Neuron (in vitro differentiated cells): Measurements from ENCODE around the gene RPS19.

ENCODE experiments used
- H2AFZ ChIP-seq: one replicate; pipeline ENCODE4 v1.6.1; 2013; ENCODE audit warnings: low read depth, mild to moderate bottlenecking, inconsistent platforms, low read length, moderate library complexity
- H3K27me3 ChIP-seq: one replicate; pipeline ENCODE4 v1.6.1; 2013; ENCODE audit warnings: low read length; ENCODE audit not compliant: insufficient read depth
- H3K36me3 ChIP-seq: one replicate; pipeline ENCODE4 v1.6.1; 2013; ENCODE audit warnings: low read length; ENCODE audit not compliant: insufficient read depth
- H3K4me1 ChIP-seq: one replicate; pipeline ENCODE4 v1.6.1; 2013; ENCODE audit warnings: low read length; ENCODE audit not compliant: insufficient read depth
- H3K4me3 ChIP-seq: 2 replicates; pipeline ENCODE4 v1.5.1; 2013; ENCODE audit warnings: mild to moderate bottlenecking, low read length, moderate library complexity
- H3K9me3 ChIP-seq: one replicate; pipeline ENCODE4 v1.6.1; 2013; ENCODE audit warnings: low read length

Gene RPS19

GRCh38 chr19:41859618-41860418 lies at the start of gene RPS19:
Gene RPS19 (plus strand): TSS chr19:41860255. CDS start chr19:41860775, 520 bp downstream.
- H3K4me1 ChIP-seq: peaks cover 23% of the 10 kb centered on the region
- peaks cover 4% of the 10 kb centered on the region for H3K27me3 ChIP-seq
- peak within 1 kb of the TSS; percentile 59 for H2AFZ ChIP-seq
- H3K36me3 ChIP-seq: peaks cover 39% of the 10 kb centered on the region
- peak within 1 kb of the TSS; percentile 84 for H3K4me3 ChIP-seq
- H3K9me3 ChIP-seq: no peaks in the 10 kb centered on the region

- Histone ChIP-seq H3K9me3 (no peaks in the 10 kb centered on the region), H2AFZ (no peak overlapping the region), H3K4me1 (no peaks in the 10 kb centered on the region), H3K4me3 (no peak overlapping the region), H3K36me3 (no peaks in the 10 kb centered on the region), H3K27me3 (peaks cover 37% of the 10 kb centered on the region)
Observed at GRCh38 chr19:41810301-41810700, 49.8 kb upstream of the RPS19 start.

DNA sequence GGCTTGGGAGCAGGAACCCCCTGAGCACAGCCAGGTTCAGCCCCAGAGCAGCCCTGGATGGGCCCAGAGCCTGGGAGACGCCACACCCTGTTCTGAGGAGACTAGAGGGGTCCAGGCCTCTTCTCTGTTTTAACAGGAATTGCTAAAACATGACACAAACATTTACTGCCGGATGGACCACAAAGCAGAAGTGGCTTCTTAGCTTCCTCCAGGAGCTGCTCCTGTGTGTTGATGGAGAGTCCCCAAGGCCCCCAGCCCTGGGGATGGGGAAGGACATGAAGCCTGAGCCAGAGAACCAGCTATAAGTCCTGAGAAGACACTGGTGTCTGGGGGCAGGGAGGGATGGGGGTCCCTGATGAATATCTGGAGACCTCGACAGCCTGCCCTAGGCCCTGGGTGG lies 49.0 kb upstream of the RPS19 start:
- H3K4me1 ChIP-seq: no peaks in the 10 kb centered on the region
- no peaks in the 10 kb centered on the region for H3K36me3 ChIP-seq
- H3K9me3 ChIP-seq: no peaks in the 10 kb centered on the region
- no peak overlapping the region for H2AFZ ChIP-seq
- H3K4me3 ChIP-seq: no peak overlapping the region
- H3K27me3 ChIP-seq: peaks cover 39% of the 10 kb centered on the region

- Histone ChIP-seq H2AFZ (no peak overlapping the region), H3K36me3 (no peaks in the 10 kb centered on the region), H3K9me3 (no peaks in the 10 kb centered on the region), H3K4me3 (no peak overlapping the region), H3K4me1 (no peaks in the 10 kb centered on the region), H3K27me3 (peaks cover 39% of the 10 kb centered on the region)
Observed at GRCh38 chr19:41811981-41812380, 48.1 kb upstream of the RPS19 start.

GRCh38 chr19:41813911-41814310 lies 46.1 kb upstream of the RPS19 start:
- no peaks in the 10 kb centered on the region for H3K9me3 ChIP-seq
- H2AFZ ChIP-seq: no peak overlapping the region
- peaks cover 35% of the 10 kb centered on the region for H3K27me3 ChIP-seq
- H3K4me1 ChIP-seq: no peaks in the 10 kb centered on the region
- no peak overlapping the region for H3K4me3 ChIP-seq
- H3K36me3 ChIP-seq: no peaks in the 10 kb centered on the region

GRCh38 chr19:41815301-41815700 lies 44.8 kb upstream of the RPS19 start:
- Histone ChIP-seq H3K9me3 (no peaks in the 10 kb centered on the region), H3K36me3 (no peaks in the 10 kb centered on the region), H3K4me1 (no peaks in the 10 kb centered on the region), H2AFZ (no peak overlapping the region), H3K27me3 (peaks cover 30% of the 10 kb centered on the region), H3K4me3 (no peak overlapping the region)

DNA sequence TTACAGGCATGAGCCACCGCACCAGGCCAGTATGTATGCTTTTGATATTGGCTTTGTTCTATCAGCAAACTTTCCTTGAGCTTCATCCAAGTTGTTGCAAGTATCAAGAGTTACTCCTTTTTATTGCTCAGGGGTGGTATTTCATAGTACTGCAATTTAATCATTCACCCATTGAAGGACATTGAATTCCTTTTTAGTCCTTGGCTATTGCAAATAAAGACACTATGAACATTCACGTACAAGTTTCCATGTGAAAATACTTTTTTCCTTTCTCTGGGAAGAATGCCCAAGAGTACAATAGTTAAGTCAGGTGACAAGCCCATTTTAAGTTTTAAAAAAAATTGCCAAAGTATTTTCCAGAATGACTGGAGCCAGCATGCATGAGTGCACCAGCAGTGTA lies 43.3 kb upstream of the RPS19 start:
- no peaks in the 10 kb centered on the region for H3K4me1 ChIP-seq
- no peak overlapping the region for H2AFZ ChIP-seq
- H3K36me3 ChIP-seq: no peaks in the 10 kb centered on the region
- peaks cover 23% of the 10 kb centered on the region for H3K27me3 ChIP-seq
- no peak overlapping the region for H3K4me3 ChIP-seq
- H3K9me3 ChIP-seq: no peaks in the 10 kb centered on the region

DNA sequence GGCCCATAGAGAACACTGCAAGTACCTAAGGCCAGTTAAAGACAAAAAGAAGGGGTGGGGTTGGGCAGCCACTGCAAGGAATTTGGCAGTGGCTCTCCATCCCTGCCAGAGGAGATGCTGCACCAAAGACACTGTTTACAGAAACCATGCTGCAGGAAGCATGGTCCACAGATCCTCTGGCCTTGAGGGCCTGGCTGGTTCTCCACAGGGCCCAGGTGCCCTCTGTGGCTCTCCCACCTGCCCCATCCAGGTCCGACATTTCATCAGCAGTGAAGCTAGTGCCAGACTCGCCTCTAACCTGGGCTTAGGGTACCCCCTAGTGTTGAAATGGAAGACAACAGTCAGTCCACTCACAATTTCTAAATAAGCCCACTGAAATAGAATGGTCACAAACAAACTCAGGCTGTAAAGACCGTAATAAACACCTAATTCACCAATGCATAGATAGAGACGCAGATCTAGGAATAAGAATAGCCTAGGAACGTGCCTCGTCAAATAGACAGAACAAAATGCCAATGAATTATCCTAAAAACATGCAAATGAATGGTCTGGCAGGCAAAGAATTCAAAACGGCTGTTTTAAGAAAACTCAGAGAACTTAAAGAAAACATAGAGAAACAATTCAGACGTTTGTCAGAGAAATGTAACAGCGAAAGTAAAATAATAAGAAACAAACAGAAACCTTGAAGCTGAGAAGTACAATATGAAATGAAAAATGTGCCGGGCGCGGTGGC lies 38.9 kb upstream of the RPS19 start:
- peaks cover 2% of the 10 kb centered on the region for H3K27me3 ChIP-seq
- H3K4me3 ChIP-seq: no peak overlapping the region
- H3K36me3 ChIP-seq: no peaks in the 10 kb centered on the region
- H3K9me3 ChIP-seq: no peaks in the 10 kb centered on the region
- H2AFZ ChIP-seq: no peak overlapping the region
- no peaks in the 10 kb centered on the region for H3K4me1 ChIP-seq

DNA sequence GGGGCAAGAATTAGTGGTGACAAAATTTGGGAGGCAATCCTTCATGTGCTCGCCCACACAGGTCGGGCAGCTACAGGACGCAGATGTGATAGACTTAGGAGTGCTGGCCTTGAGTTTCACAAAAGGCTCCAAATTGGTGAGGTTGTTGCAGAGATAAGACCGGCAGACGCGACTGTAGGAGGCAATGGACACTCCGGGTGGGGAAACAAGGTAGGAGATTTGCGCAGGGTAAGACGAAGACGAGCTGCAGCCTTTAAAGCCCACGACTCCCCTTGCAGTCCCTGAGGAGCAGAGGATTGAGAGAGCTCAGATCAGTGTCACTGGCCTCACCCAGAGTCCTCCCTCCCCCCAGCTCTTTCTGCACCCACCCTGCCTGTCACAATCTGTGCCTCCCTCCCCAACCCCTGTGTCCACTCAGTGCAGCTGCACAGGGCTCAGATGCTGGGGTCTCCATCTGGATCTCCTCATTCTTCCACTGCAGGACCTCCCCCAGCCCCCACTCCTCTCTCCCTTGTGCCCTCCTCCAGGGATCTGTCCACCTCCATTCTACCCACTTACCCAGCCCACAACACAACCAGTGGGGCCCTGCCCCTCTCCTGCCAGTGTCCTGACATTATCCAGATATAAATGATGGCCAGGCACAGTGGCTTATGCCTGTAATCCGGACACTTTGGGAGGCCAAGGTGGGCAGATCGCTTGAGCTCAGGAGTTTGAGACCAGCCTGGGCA lies 21.9 kb upstream of the RPS19 start:
- Histone ChIP-seq H3K27me3 (peaks cover 20% of the 10 kb centered on the region), H3K4me3 (no peak overlapping the region), H3K9me3 (no peaks in the 10 kb centered on the region), H3K36me3 (no peaks in the 10 kb centered on the region), H3K4me1 (no peaks in the 10 kb centered on the region), H2AFZ (no peak overlapping the region)

DNA sequence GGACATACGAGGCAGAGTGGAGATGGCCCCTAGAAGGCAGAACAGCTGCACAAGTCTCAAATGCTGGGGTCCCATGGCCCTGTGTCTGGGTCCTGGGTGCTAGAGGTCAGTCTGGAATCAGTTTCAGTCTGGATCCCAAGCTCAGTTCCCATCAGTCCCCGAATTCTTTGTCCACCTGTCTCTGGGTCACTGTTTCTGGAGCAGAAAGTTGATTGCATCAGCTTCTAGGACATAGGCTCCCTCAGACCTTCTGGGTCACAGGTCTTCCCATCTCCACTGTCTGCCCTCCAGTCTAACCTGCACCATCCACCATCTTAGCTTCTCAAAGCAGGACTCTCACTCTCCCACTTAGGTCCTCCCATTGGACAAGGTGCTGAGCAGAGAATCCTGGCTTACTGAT lies 20.8 kb upstream of the RPS19 start:
- H3K9me3 ChIP-seq: no peaks in the 10 kb centered on the region
- no peaks in the 10 kb centered on the region for H3K36me3 ChIP-seq
- H3K4me1 ChIP-seq: no peaks in the 10 kb centered on the region
- H3K4me3 ChIP-seq: no peak overlapping the region
- peaks cover 20% of the 10 kb centered on the region for H3K27me3 ChIP-seq
- no peak overlapping the region for H2AFZ ChIP-seq

DNA sequence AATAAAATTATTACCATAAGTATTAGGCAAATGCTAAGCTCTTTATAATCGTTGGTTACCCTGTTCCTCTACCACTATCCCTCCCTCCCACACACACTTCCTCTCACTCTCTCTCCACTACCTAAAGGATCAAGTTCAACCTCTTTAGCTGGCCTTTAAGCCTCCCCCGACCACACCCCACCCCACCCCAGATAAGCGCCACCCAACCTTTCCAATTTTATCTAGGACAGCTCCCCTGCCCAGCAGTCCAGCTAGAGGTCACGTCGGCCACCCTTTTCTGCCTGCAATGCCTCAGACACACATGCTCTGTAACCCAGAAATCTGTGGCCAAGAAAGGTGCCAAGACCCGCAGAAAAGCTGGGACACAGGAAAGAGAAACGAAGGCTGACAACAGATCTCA lies 16.7 kb upstream of the RPS19 start:
- no peaks in the 10 kb centered on the region for H3K4me1 ChIP-seq
- H3K4me3 ChIP-seq: no peak overlapping the region
- H3K27me3 ChIP-seq: peaks cover 11% of the 10 kb centered on the region
- H3K9me3 ChIP-seq: no peaks in the 10 kb centered on the region
- no peaks in the 10 kb centered on the region for H3K36me3 ChIP-seq
- no peak overlapping the region for H2AFZ ChIP-seq

GRCh38 chr19:41844601-41845000 lies 15.5 kb upstream of the RPS19 start, which contains the start of gene LYPD4:
Gene LYPD4 (minus strand): TSS chr19:41844683. CDS start chr19:41839285, 5,398 bp downstream.
- Histone ChIP-seq H3K9me3 (no peaks in the 10 kb centered on the region), H3K4me3 (no peak within 1 kb of the TSS), H3K36me3 (no peaks in the 10 kb centered on the region), H3K27me3 (peaks cover 9% of the 10 kb centered on the region), H3K4me1 (no peaks in the 10 kb centered on the region), H2AFZ (no peak within 1 kb of the TSS)

DNA sequence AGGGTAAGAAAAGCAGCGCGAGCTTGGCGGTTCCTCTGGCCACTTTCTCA lies 15.2 kb upstream of the RPS19 start, which contains the start of gene DMRTC2:
Gene DMRTC2, plus strand, starts transcription at position 42 of the 50 bp plus-strand sequence. CDS start 2,387 bp downstream, outside the sequence.
- Histone ChIP-seq H3K9me3 (no peaks in the 10 kb centered on the region), H2AFZ (no peak within 1 kb of the TSS), H3K36me3 (no peaks in the 10 kb centered on the region), H3K4me1 (no peaks in the 10 kb centered on the region), H3K4me3 (no peak within 1 kb of the TSS), H3K27me3 (peaks cover 11% of the 10 kb centered on the region)
